ENCODE data around the gene BICC1.

Gene BICC1

GRCh38 chr10:58625070-58625469 lies 112.4 kb downstream of the BICC1 start:
- Histone ChIP-seq H3K4me1 (ENCODE audit: insufficient read depth, low read length, severe bottlenecking) (no peaks in the 10 kb centered on the region), H3K79me2 (ENCODE audit: insufficient read depth, low read length) (no peaks in the 10 kb centered on the region), H3K4me3 (ENCODE audit: low read depth, low read length, poor library complexity, severe bottlenecking) (no peak overlapping the region), H3K27ac (ENCODE audit: low read depth, low read length, poor library complexity, severe bottlenecking) (no peak overlapping the region), H2AFZ (ENCODE audit: low read length) (no peak overlapping the region), H3K4me2 (ENCODE audit: low read length) (no peak overlapping the region), H4K20me1 (ENCODE audit: insufficient read depth, low read length) (no peaks in the 10 kb centered on the region), H3K9me3 (ENCODE audit: low read length) (no peaks in the 10 kb centered on the region), H3K9me2 (ENCODE audit: low read depth, low read length) (no peaks in the 10 kb centered on the region), H3K27me3 (ENCODE audit: insufficient read depth, low read length) (no peaks in the 10 kb centered on the region), H3K36me3 (ENCODE audit: insufficient read depth, low read length) (no peaks in the 10 kb centered on the region), H3K9ac (ENCODE audit: low read length) (no peak overlapping the region), H3F3A (ENCODE audit: insufficient read depth, low read length) (no peaks in the 10 kb centered on the region)
- TF ChIP-seq CTCF (IDR thresholded peaks at IDR 0.05; ENCODE audit: low read length) (no peak), EZH2 (IDR thresholded peaks at IDR 0.05; ENCODE audit: borderline replicate concordance, low read length) (no peak)

- H3K4me2 ChIP-seq (ENCODE audit: low read length), result no peak overlapping the region
- no peaks in the 10 kb centered on the region for H3F3A ChIP-seq (ENCODE audit: insufficient read depth, low read length)
- no peaks in the 10 kb centered on the region for H3K9me3 ChIP-seq (ENCODE audit: low read length)
- H3K4me3 ChIP-seq (ENCODE audit: low read depth, low read length, poor library complexity, severe bottlenecking), result no peak overlapping the region
- H3K4me1 ChIP-seq (ENCODE audit: insufficient read depth, low read length, severe bottlenecking), result no peaks in the 10 kb centered on the region
- H3K9ac ChIP-seq (ENCODE audit: low read length), result no peak overlapping the region
- no peaks in the 10 kb centered on the region for H3K79me2 ChIP-seq (ENCODE audit: insufficient read depth, low read length)
- no peaks in the 10 kb centered on the region for H3K27me3 ChIP-seq (ENCODE audit: insufficient read depth, low read length)
- H3K9me2 ChIP-seq (ENCODE audit: low read depth, low read length), result no peaks in the 10 kb centered on the region
- H2AFZ ChIP-seq (ENCODE audit: low read length), result no peak overlapping the region
- no peak overlapping the region for H3K27ac ChIP-seq (ENCODE audit: low read depth, low read length, poor library complexity, severe bottlenecking)
- no peak for TF ChIP-seq CTCF (IDR thresholded peaks at IDR 0.05; ENCODE audit: low read length)
- no peak for TF ChIP-seq EZH2 (IDR thresholded peaks at IDR 0.05; ENCODE audit: borderline replicate concordance, low read length)
- H3K36me3 ChIP-seq (ENCODE audit: insufficient read depth, low read length), result no peaks in the 10 kb centered on the region
- H4K20me1 ChIP-seq (ENCODE audit: insufficient read depth, low read length), result no peaks in the 10 kb centered on the region
Observed at GRCh38 chr10:58627392-58627791, 114.7 kb downstream of the BICC1 start.

GRCh38 chr10:58631715-58632114 lies 119.0 kb downstream of the BICC1 start:
- Histone ChIP-seq H2AFZ (ENCODE audit: low read length) (no peak overlapping the region), H3K4me2 (ENCODE audit: low read length) (no peak overlapping the region), H4K20me1 (ENCODE audit: insufficient read depth, low read length) (no peaks in the 10 kb centered on the region), H3K27ac (ENCODE audit: low read depth, low read length, poor library complexity, severe bottlenecking) (no peak overlapping the region), H3K27me3 (ENCODE audit: insufficient read depth, low read length) (no peaks in the 10 kb centered on the region), H3K4me1 (ENCODE audit: insufficient read depth, low read length, severe bottlenecking) (no peaks in the 10 kb centered on the region), H3K36me3 (ENCODE audit: insufficient read depth, low read length) (no peaks in the 10 kb centered on the region), H3K9me2 (ENCODE audit: low read depth, low read length) (no peaks in the 10 kb centered on the region), H3K79me2 (ENCODE audit: insufficient read depth, low read length) (no peaks in the 10 kb centered on the region), H3K4me3 (ENCODE audit: low read depth, low read length, poor library complexity, severe bottlenecking) (no peak overlapping the region), H3F3A (ENCODE audit: insufficient read depth, low read length) (no peaks in the 10 kb centered on the region), H3K9me3 (ENCODE audit: low read length) (no peaks in the 10 kb centered on the region), H3K9ac (ENCODE audit: low read length) (no peak overlapping the region)
- TF ChIP-seq EZH2 (IDR thresholded peaks at IDR 0.05; ENCODE audit: borderline replicate concordance, low read length) (no peak), CTCF (IDR thresholded peaks at IDR 0.05; ENCODE audit: low read length) (no peak)

Measured in OCI-LY1 (cell line).